HuH-7.5 (cell line): ENCODE data around the gene MYH9.

Source experiments
- DNase-seq: peaks from one replicate; pipeline ENCODE4 v3.0.0; 2011; ENCODE audit warnings: low spot score

MYH9 gene

GRCh38 chr22:36315325-36315724, 72.4 kb downstream of the MYH9 start:
- DNase-seq: no peak

- no peak for DNase-seq
Measured at GRCh38 chr22:36311386-36312085, 76.2 kb downstream of the MYH9 start.

- no peak for DNase-seq
Measured at GRCh38 chr22:36308880-36309279, 78.9 kb downstream of the MYH9 start.

- DNase-seq: no peak
Measured at GRCh38 chr22:36306227-36306626, 81.5 kb downstream of the MYH9 start.

GRCh38 chr22:36305813-36306212, 82.0 kb downstream of the MYH9 start:
- no peak for DNase-seq

GRCh38 chr22:36304429-36304828, 83.3 kb downstream of the MYH9 start:
- DNase-seq: no peak

- DNase-seq: no peak
Measured at GRCh38 chr22:36303874-36304273, 83.9 kb downstream of the MYH9 start.

GRCh38 chr22:36303115-36303467, 84.7 kb downstream of the MYH9 start:
- DNase-seq: no peak

- DNase-seq: no peak
Measured at GRCh38 chr22:36302439-36303114, 85.2 kb downstream of the MYH9 start.

GRCh38 chr22:36301851-36302250, 85.9 kb downstream of the MYH9 start:
- DNase-seq: no peak

- DNase-seq: peak; percentile 79
Measured at GRCh38 chr22:36301384-36301828, 86.4 kb downstream of the MYH9 start.

- no peak for DNase-seq
Measured at GRCh38 chr22:36300396-36301212, 87.2 kb downstream of the MYH9 start.

- DNase-seq: no peak
Measured at GRCh38 chr22:36299911-36300310, 87.9 kb downstream of the MYH9 start.

GRCh38 chr22:36299295-36299694, 88.5 kb downstream of the MYH9 start:
- DNase-seq: no peak

- DNase-seq: no peak
Measured at GRCh38 chr22:36298601-36299000, 89.2 kb downstream of the MYH9 start.

- no peak for DNase-seq
Measured at GRCh38 chr22:36298118-36298517, 89.6 kb downstream of the MYH9 start.

GRCh38 chr22:36297568-36297967, 90.2 kb downstream of the MYH9 start:
- DNase-seq: no peak

- DNase-seq: no peak
Measured at GRCh38 chr22:36296690-36297089, 91.1 kb downstream of the MYH9 start.

- no peak for DNase-seq
Measured at GRCh38 chr22:36295247-36295646, 92.5 kb downstream of the MYH9 start.

GRCh38 chr22:36294801-36295200, 93.0 kb downstream of the MYH9 start:
- DNase-seq: no peak

- DNase-seq: no peak
Measured at GRCh38 chr22:36294293-36294620, 93.5 kb downstream of the MYH9 start.

GRCh38 chr22:36293606-36294292, 94.0 kb downstream of the MYH9 start:
- DNase-seq: no peak
